ENCODE results near the gene GMPPB.
A peak's percentile ranks its signal among the peaks of the same experiment; 100 is the strongest.

The GMPPB gene

GRCh38 chr3:49732597-49732996 lies 8.8 kb upstream of the GMPPB start:
- in situ Hi-C loops (cut with MboI; ENCODE audit: low pct_unique_long_range_greater_than_20kb, low sequenced_read_pairs, unreplicated experiment), result no loop called here
- TF ChIP-seq CTCF (IDR thresholded peaks at IDR 0.05; ENCODE audit: extremely low read depth, insufficient read depth, missing control alignments), result no peak
- DNase-seq (ENCODE audit: low spot score), result no peak

GRCh38 chr3:49729966-49730609 lies 6.3 kb upstream of the GMPPB start:
- in situ Hi-C loops (cut with MboI; ENCODE audit: low pct_unique_long_range_greater_than_20kb, low sequenced_read_pairs, unreplicated experiment), result no loop called here

GRCh38 chr3:49727924-49728361 lies 4.2 kb upstream of the GMPPB start:
- no peak for TF ChIP-seq CTCF (IDR thresholded peaks at IDR 0.05; ENCODE audit: extremely low read depth, insufficient read depth, missing control alignments)
- in situ Hi-C loops (cut with MboI; ENCODE audit: low pct_unique_long_range_greater_than_20kb, low sequenced_read_pairs, unreplicated experiment), result no loop called here
- DNase-seq (ENCODE audit: low spot score), result no peak

More at GRCh38 chr3:49729966-49730609, 6.3 kb upstream of the GMPPB start:
- TF ChIP-seq CTCF (IDR thresholded peaks at IDR 0.05; ENCODE audit: extremely low read depth, insufficient read depth, missing control alignments), result no peak
- DNase-seq (ENCODE audit: low spot score), result no peak

- peak; percentile 31 for DNase-seq (ENCODE audit: low spot score)
- TF ChIP-seq CTCF (IDR thresholded peaks at IDR 0.05; ENCODE audit: extremely low read depth, insufficient read depth, missing control alignments), result no peak
- in situ Hi-C loops (cut with MboI; ENCODE audit: low pct_unique_long_range_greater_than_20kb, low sequenced_read_pairs, unreplicated experiment), result no loop called here
Observed at GRCh38 chr3:49727154-49727923, 3.6 kb upstream of the GMPPB start.

GRCh38 chr3:49725906-49726681 lies 2.3 kb upstream of the GMPPB start:
- in situ Hi-C loops (cut with MboI; ENCODE audit: low pct_unique_long_range_greater_than_20kb, low sequenced_read_pairs, unreplicated experiment), result no loop called here
- DNase-seq (ENCODE audit: low spot score), result no peak
- TF ChIP-seq CTCF (IDR thresholded peaks at IDR 0.05; ENCODE audit: extremely low read depth, insufficient read depth, missing control alignments), result no peak

- peak; percentile 61 for DNase-seq (ENCODE audit: low spot score)
- in situ Hi-C loops (cut with MboI; ENCODE audit: low pct_unique_long_range_greater_than_20kb, low sequenced_read_pairs, unreplicated experiment), result no loop called here
- no peak for TF ChIP-seq CTCF (IDR thresholded peaks at IDR 0.05; ENCODE audit: extremely low read depth, insufficient read depth, missing control alignments)
Observed at GRCh38 chr3:49724586-49724985, 835 bp upstream of the GMPPB start.
